Left forelimb (tissue), 1 donor: ENCODE measurements around the gene SLC23A2.

Source experiments
- DNase-seq: peaks from one replicate; pipeline ENCODE4 v3.0.0-alpha.2; 2018; ENCODE audit warnings: low spot score

SLC23A2 gene

DNA sequence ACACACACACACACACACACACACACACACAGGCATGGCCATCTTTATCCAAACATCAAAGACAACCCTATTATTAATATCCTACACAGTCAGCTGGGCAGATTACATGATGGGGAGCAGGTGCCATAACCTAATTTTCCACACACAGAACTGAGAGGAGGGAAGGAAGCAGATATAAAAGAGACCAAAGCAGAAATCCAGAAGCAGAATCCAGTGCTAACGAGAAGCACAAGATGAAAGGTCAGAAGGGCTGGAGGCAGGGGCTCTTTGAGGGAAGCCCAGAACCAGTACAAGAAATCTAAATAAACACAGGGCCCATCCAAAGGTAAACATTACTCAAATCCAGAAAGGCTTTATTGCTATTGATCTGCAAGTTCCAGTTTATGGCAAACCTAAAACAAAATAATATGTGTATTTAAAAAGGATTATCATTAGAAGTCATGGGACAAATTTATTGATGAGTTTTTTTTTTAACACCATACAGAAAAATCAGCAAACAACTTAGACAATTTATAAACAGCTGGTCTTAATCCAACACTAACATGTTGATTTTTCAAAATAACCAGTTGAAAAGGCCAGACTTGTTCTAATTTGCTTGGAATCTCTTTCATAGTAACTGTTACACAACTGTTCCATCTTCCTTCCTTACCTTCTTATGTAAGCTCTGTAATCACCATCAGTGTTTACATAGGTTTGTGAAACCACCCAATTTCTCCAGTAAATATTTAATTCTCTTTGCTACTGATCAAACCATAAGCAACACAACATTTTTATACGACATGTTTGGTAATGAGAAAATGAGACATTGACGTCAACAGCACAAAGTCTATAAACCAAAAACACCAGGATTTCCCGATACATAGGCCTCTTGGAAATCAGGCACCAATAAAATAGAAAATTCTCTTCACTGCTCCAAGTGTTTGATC lies 34.2 kb downstream of the SLC23A2 start:
- no peak for DNase-seq

DNA sequence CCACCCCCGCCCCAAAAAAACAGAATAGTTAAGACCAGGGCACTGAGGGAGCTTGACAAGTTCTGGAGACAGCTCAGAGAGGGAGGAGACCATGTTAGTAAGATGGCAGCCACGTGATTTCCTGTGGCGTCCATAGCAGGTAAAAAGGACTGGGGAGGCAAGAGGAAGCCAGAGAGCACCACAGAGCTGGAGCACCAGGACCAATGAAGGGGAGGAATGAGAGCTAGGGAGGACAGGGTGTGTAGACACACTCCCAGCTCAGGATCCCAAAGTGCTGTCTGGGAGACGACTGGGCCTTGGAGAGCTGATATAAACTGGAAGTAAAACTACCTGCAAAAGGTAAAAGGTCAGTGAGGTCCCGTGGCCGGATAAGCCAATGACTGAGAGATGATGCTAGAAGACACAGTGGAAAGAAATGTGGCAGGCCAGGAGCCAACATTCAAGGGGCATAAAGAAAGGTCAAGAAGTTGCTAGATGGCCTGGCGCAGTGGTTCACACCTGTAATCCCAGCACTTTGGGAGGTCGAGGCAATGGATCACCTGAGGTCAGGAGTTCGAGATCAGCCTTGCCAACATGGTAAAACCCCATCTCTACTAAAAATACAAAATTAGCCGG lies 39.0 kb downstream of the SLC23A2 start:
- no peak for DNase-seq

DNA sequence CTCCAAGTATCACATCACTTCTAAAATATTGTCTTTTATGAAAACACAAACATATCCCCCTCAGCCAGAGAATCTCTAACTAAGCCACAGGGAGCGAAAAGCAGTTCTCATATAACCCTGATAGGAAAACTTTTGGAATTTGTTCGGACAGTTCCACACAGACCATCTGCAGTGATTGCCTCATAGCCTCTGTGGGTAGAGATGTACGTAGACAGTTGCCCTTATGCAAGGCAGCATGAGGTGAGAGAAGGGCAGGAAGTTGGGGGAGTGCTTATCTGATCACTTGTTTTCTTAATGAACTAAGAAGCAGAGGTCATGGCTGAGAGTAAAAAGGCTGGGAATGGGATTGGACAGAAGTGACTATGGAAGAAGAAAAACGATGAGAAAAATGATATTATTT lies 39.6 kb downstream of the SLC23A2 start:
- no peak for DNase-seq

GRCh38 chr20:4959592-4959991 lies 41.7 kb downstream of the SLC23A2 start:
- no peak for DNase-seq

DNA sequence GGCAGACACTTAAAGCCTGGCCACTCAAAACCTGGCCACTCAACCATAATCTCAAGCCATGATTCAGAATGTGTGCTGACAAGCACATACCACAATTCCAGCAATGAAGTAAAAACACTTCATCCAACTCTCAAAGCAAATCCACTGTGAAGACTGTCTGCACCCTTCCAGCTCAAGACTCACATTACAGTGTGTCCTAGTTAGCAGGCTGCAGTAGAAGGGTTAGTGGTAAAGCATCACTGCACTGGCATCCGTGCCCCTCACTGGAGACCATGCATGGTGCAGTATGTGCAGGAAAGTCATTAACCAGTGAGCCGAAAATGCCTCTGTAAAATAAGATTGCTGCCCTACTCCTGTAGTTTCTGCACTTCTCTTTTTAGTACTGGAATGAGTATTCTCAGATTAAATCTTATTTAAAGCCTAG lies 43.4 kb downstream of the SLC23A2 start:
- DNase-seq: no peak

GRCh38 chr20:4957187-4957586 lies 44.1 kb downstream of the SLC23A2 start:
- no peak for DNase-seq

DNA sequence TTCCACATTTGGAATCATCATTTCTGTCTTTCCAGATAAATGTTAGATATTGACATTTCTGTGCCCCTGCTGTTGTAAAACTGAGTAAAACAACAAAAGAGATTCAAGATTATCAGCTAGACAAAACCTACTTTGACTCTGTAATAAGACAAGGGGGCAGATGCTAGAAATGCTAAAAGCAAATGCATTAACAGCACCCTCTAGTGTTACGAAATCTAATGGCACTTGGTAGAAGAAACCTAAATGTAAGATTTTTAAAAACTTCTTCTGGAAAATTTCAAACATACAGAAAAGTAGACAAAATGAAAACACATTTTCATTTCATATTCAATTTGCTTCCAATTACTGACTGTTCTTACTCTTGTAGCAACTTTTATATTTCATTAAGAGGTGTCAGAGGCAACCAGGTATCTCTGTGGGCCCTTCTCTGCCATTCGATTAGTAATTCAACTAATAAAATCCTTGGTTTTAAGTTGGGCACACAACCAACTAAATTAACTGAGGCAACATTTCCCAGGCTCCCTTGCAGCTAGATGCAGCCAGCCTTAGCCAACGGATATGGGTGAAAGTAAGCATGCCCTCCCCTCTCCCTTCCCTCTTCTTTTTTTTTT lies 45.0 kb downstream of the SLC23A2 start:
- DNase-seq: no peak

DNA sequence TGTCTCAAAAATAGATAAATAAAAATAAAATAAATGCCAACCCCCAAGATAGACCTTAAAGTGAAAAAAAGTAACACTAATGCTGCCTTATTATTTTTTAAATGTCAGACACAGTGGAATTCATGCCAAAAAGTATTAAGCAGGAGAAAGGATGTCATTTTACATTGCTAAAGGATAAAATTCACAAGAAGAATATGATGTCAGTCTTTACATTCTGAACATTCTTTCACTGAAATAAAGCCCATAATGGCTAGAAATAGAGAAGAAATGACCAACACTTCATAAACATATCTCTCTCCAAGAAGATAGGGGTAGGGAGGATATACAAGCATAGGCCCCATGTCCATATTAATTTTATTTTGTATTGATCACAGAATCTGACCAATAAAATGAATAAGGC lies 47.4 kb downstream of the SLC23A2 start:
- no peak for DNase-seq

DNA sequence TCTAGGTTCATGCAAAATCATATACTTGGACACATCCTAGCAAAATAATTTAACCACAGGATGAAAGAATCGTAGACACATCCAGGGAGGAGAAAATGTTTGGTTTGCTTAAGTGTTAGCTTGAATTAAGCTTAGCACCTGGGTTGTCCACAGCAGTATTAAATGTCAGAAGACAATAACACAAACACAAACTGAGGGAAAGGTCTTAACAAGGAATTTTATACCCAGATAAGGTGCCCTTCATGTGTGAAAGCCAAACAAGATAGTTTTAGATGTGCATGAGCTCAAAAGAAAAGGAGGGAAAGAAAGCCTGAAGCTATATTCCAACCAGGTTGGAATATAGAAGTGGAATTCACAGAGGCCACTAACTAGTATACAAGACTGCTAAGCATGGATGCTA lies 49.1 kb downstream of the SLC23A2 start:
- no peak for DNase-seq

GRCh38 chr20:4951299-4951698 lies 50.0 kb downstream of the SLC23A2 start:
- DNase-seq: no peak

DNA sequence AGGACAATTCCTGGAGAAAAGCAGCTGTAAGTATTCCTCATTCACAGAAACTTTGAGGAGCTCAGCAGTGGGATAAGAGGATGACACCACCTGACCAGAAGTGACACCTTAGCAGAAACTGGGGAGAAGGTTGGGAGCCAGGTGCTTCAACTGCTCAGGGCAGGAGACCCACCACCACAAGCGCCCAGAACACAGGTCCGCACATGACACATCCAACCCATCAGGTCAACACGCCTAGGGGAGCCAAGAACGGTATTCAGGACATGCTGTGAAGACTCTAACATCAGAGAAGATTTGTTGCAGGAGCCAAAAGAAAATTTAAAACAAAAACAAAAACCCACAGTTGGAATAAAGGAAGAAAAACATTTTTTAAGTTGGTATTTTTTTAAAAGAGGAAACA lies 50.5 kb downstream of the SLC23A2 start:
- no peak for DNase-seq

DNA sequence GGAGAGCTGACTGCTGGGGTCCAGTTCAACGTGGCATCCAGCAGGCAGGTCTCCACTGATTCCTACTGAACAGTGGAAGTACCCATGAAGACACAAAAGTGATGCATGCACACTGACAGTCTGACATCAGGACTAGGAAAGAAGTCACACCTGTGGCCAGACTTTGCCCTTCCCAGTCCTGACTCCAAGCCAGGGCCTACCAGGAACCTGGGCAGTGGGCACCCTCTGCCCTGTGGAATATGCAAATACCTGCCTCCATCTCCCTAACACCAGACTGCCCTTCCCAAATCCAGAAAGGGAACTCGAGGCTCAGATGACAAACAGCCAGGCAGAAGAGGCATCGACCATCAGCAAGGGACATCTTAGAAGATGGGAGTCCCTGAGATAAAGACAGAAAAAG lies 50.9 kb downstream of the SLC23A2 start:
- DNase-seq: no peak

- DNase-seq: no peak
These were observed 51.5 kb downstream of the SLC23A2 start for GRCh38 chr20:4949833-4950178.

- DNase-seq: no peak
These were observed 53.3 kb downstream of the SLC23A2 start for GRCh38 chr20:4947817-4948559.

- no peak for DNase-seq
These were observed 54.3 kb downstream of the SLC23A2 start for GRCh38 chr20:4946986-4947385.

DNA sequence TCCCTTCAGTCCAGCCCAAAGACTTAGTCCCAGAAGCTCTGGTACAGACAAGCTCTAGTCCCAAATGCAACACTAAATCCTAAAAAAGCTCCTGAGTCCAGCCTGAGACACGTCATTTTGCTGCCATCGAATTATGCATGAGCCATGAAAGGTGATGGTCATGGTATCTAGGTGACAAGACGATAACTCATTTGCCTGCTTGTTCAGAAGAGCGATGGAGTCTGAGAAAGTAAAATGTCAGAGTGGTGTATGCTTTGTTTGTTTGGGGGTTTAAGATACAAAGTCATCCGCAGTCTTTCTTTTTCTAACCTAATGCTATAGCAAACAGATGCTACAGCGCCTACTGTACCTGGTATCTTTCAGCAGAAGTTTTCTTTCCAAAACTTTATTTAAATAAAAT lies 54.7 kb downstream of the SLC23A2 start:
- DNase-seq: no peak

DNA sequence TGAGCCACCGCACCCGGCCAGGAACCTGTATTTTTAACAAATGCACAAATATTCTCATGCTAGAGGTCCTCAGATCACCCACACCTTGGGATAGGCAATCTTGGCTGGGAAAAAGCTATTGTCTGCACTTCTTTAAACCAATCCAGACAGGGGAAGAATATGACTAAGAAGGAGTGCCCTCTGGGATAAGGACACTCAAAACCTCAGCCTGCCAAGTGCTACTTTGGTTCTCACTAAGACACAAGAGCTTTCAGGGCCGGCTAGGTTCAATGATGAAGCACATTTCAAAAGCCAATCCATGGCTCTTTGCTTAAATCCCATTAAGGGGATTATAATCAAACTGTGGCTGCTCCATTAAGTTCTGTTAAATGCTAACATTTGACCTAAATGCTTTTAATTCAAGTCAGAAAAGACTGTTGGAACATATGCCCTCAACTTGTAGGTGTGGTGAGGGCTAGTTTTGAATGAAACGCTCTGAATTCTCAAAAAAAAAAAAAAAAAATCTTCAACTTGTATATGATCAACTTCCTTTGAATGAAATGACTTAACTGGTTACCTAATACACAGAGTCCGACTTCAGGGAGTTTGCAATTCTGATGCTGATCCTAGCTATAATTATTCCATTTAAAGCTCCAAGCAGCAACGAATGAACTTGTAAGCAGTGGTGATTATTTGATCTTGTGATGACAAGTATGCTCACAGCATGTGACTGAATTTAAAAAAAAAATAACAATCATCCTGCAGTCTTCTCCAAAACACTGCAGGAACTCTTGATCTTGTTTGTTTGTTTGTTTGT lies 56.6 kb downstream of the SLC23A2 start:
- DNase-seq: no peak

DNA sequence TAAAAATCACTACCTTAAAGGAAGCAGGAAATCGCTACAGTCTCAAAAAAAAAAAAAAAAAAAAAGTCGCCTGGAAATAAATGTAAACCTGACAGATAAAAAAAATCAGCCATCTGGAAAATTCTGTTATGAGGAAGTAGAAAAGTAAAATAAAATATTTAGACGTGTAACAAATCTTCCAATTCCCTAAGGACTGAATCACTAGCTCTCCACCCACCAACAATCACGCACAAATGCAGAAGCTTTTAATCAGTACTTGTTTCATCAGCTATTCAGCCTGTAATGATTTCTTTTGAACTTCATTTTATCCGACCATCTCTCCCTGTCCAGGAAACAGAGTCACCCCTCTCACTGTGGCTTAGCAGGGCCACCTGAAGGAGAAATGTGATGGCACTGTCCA lies 59.0 kb downstream of the SLC23A2 start:
- DNase-seq: no peak

- no peak for DNase-seq
These were observed 63.6 kb downstream of the SLC23A2 start for GRCh38 chr20:4937407-4938319.

- no peak for DNase-seq
These were observed 64.4 kb downstream of the SLC23A2 start for GRCh38 chr20:4936851-4937406.
